DMS79 treated with DMSO at 0.1 percent for 48 hours (cell line): Measurements from ENCODE around the gene MED13L.

Experiments used
- DNase-seq: peaks from one replicate; lab custom pipeline; 2025; lab: John Stamatoyannopoulos, UW

Gene MED13L

GRCh38 chr12:116090516-116090915 lies 187.0 kb downstream of the MED13L start:
- no peak for DNase-seq

- no peak for DNase-seq
These were observed 188.4 kb downstream of the MED13L start for GRCh38 chr12:116089080-116089479.

GRCh38 chr12:116087962-116088361 lies 189.5 kb downstream of the MED13L start:
- DNase-seq = no peak

- DNase-seq = no peak
These were observed 190.1 kb downstream of the MED13L start for GRCh38 chr12:116087399-116087798.

DNA sequence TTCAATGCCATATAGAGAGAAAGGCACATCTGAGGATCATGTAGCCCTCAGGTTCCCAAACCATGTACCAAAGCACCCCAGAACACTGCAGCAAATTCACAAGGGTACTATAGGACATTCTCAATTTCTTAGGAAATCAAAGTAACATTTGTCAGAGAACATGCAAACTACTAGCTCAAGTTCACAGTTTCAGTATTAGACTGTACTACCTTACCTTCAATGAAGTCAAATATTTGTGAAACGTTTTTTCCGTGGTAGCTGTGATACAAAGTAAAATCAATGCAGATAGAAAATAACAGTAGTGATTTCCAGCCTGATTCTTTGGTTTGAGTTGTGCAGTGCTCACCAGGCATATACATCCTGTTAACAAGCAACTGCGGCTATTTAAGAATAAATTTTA lies 197.1 kb downstream of the MED13L start:
- DNase-seq = no peak

- DNase-seq = no peak
These were observed 199.1 kb downstream of the MED13L start for GRCh38 chr12:116078396-116078795.

DNA sequence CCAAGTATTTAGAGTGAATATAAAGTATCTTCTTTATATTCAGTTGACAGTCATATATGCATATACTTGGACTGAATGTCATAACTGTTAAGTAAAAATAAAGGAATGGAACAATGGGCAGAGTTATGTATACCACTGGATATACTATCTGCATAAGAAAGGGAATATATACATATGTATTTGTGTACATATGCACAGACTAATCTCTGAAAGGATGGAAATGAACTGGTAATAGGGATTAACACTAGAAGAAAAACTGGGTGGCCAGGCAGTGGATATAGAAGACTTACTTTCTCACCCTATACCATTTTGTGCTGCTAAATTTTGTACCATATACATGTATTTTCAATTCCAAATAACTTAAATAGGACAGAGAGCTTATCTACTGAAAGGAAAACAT lies 200.1 kb downstream of the MED13L start:
- no peak for DNase-seq

DNA sequence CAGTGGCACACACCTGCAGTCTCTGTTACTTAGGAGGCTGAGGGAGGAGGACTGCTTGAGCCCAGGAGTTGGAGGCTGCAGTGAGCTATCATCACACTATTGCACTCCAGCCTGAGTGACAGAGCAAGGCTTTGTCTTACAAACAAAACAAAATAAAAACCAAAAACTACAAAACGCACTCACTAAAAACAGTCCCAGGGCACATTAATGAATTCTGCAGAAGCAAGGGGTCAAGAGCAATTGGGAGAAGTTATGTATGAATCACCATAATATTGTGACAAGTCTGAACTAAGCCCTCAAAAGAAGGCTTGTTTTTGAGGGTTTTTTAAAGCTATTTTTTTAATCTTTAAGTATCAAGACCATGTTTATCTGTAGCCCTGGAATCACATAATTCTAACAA lies 201.1 kb downstream of the MED13L start:
- no peak for DNase-seq

- no peak for DNase-seq
These were observed 202.8 kb downstream of the MED13L start for GRCh38 chr12:116074686-116075085.

DNA sequence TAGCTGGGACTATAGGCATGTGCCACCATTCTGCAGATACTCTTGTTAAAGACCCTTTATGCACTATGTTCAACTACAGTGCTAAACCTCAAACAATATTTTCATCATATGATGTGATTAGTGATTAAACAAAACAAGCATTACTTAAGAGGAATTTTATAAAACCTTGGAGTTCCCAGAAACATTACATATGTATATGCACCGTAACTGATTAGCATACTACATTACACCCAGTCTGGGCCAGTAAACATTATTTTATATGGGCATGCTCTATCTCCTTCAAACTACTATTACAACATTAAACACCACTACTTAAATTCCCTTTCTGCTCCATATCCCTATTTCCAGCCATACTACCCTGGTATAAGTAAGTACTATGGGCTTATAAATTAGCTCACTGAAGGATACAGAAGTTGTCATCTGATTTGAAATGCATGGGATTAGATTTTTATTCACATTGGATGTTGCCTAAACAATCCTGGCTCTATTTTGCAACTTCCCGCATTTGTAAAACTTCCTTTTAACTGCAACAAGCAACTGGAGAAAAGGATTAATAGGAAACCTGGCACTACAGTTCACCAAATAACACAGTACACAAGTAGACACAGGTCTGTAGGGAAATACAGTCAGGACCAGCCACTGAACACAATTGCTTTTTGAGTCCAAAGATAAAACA lies 205.8 kb downstream of the MED13L start:
- no peak for DNase-seq

GRCh38 chr12:116070444-116070843 lies 207.0 kb downstream of the MED13L start:
- DNase-seq = no peak

GRCh38 chr12:116069943-116070342 lies 207.6 kb downstream of the MED13L start:
- DNase-seq = no peak

GRCh38 chr12:116068853-116069252 lies 208.6 kb downstream of the MED13L start:
- DNase-seq = no peak

DNA sequence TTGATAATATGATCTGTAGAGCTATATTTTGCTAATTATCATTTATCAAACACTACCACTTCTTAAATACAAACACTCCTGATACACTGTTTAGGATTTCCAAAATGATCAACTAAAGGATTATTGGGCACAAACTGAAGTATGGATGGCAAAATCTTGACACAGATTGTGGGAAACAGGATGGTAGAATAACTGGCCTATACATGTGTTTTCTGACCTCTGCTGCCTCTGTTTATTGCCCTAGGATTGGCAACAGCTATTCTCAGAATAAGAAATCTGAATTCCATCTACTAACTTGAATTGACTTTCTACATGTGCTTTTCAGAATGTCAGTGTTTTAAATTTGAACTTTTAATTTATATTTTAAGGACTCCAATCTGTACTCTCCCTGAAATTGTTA lies 209.1 kb downstream of the MED13L start:
- no peak for DNase-seq

- no peak for DNase-seq
These were observed 209.6 kb downstream of the MED13L start for GRCh38 chr12:116067892-116068291.

DNA sequence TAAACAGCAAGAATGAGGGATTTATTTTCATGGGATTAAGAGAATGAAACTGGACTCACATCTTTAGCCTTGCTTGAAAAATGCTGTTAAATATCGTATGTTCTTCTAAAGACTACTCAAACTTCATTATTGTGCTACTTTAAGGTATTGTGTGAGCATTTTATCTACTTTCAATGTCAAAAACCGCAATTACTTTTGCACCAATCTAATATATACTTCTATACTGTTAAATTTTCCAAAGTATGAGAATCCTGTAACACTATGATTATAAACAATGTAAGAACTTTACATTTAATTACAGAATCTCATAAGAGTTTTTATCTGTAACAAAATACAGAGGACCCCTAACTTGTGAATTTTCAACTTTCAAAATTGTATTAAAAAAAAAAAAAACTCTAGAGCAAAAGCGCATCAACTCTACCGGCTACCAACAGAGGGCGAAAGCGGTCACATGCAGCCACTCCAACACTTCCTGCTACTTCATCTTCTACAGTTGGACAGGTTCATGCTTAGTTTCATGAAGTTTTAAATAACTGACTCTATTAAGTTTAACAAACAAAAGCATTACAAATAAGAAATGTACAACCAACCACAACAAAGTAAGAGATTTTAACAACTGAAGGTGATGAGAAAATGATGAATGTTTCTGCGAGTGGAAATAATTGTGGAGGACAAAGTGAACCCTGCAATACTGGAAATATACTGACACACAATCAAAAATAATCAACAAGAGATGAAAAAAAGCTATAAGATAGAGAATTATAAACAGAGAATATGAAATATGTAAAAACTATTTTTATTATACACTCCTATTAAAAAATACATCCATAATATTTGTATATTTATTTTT lies 210.9 kb downstream of the MED13L start:
- no peak for DNase-seq

- peak; percentile 86 for DNase-seq
These were observed 211.9 kb downstream of the MED13L start for GRCh38 chr12:116065606-116066005.

DNA sequence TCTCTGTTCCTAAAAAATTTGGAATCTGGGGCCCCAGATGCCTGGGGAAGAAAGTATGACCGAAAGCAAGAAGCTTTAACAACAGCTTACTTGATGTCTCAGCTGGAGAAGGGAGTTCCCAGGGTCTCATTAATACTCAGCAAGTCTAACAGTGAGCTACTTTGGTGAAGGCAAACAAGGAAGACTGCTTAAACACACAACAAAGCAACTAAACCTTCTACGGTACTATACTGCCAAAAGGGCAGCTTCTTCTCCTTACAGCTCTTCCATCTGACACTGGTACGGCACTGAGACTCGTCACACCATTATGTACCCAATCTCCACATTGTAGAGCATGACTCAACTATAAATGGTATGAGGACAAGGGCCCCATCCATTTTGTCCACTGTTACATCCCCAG lies 213.0 kb downstream of the MED13L start:
- DNase-seq = no peak

- DNase-seq = no peak
These were observed 214.8 kb downstream of the MED13L start for GRCh38 chr12:116062698-116063097.

DNA sequence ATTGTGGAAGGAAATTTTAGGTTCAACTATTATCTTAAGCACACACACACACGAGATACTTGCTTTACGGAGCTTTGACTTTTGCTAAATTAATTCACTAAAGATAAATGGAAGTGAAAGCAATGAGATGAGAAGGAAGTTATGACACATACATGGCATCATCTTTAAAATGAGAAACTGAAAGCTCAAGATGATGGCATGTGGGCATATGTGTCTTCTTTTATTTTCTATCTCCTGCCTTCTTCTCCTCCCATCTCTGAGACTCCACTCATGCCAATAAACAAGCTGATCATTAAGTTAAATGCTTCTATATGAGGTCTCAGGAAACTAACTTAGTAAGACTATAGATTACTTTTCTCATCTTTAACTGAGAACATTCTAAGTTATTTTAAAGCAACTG lies 216.7 kb downstream of the MED13L start:
- DNase-seq = no peak

GRCh38 chr12:116059904-116060303 lies 217.6 kb downstream of the MED13L start:
- DNase-seq = no peak

- DNase-seq = no peak
These were observed 218.9 kb downstream of the MED13L start for GRCh38 chr12:116058574-116058973.

GRCh38 chr12:116057356-116057755 lies 220.1 kb downstream of the MED13L start:
- DNase-seq = no peak
